ENCODE measurements around the gene BMP7. TPM values are rescaled to one million over a fixed set of nuclear protein-coding genes. Genes with fewer than 3 reads are reported as not detected.
"Not testable (repeated sequence)": the region's sequence is repeated elsewhere in the genome, so short reads cannot be mapped to it uniquely, and the experiment has no call there.

Gene BMP7
- total and polyA plus RNA-seq, 2 of the 8 experiments (the other 6 are each of a cell fraction or from before 2014, with no cell fraction given): 9.2 to 14.7 TPM

- no peak for TF ChIP-seq PHF8 (conservative IDR thresholded peaks at IDR 0.05; ENCODE audit: low read depth, low read length)
- TF ChIP-seq, protein P1, sequence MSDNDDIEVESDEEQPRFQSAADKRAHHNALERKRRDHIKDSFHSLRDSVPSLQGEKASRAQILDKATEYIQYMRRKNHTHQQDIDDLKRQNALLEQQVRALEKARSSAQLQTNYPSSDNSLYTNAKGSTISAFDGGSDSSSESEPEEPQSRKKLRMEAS (IDR thresholded peaks at IDR 0.05): no peak
- no peak for TF ChIP-seq BRCA1 (IDR thresholded peaks at IDR 0.05; ENCODE audit: low read depth, low read length)
- no peak for TF ChIP-seq SP2 (IDR thresholded peaks at IDR 0.05; ENCODE audit: low read length)
- no peak for TF ChIP-seq RFX5 (IDR thresholded peaks at IDR 0.05; ENCODE audit: borderline replicate concordance, low read depth, low read length)
- no peak for TF ChIP-seq NRF1 (IDR thresholded peaks at IDR 0.05; ENCODE audit: low read depth, low read length)
- no peak for TF ChIP-seq CHD2 (IDR thresholded peaks at IDR 0.05; ENCODE audit: low read length)
Measured at GRCh38 chr20:57240581-57241362, 25.7 kb downstream of the BMP7 start (continued).

GRCh38 chr20:57239725-57240124 lies 26.7 kb downstream of the BMP7 start:
- H3K23ac ChIP-seq (ENCODE audit: insufficient read length); FAIRE-seq; H3K4me2 ChIP-seq (ENCODE audit: insufficient read depth in 1 of 2, low read depth in 2 of 2, low read length in 2 of 2); POLR2A ChIA-PET (ENCODE audit: partially characterized antibody); H3K9ac ChIP-seq (replicated peaks in 1 of 4; ENCODE audit: extremely low read depth in 1 of 4, low read depth in 3 of 4, low read length in 3 of 4); H2BK120ac ChIP-seq (replicated peaks; ENCODE audit: low read depth, low read length); H3K4me3 ChIP-seq (ENCODE audit: extremely low read depth in 1 of 4, insufficient read depth in 2 of 4, low read depth in 3 of 4, low read length in 4 of 4); H3K79me2 ChIP-seq (ENCODE audit: control insufficient read depth in 1 of 2, insufficient read depth in 2 of 2, low read length in 2 of 2); H3K14ac ChIP-seq (ENCODE audit: insufficient read length); H4K20me1 ChIP-seq (replicated peaks in 1 of 2; ENCODE audit: control insufficient read depth in 1 of 2, insufficient read depth in 2 of 2, low read length in 2 of 2); H2BK15ac ChIP-seq (ENCODE audit: low read length); H3K27ac ChIP-seq (ENCODE audit: low read depth, low read length); H3K79me1 ChIP-seq (ENCODE audit: low read depth, low read length); DNase-seq (ENCODE audit: low read depth in 1 of 2, low spot score in 2 of 2); H3K4ac ChIP-seq (replicated peaks; ENCODE audit: insufficient read length, low read depth, low read length); H2BK5ac ChIP-seq (ENCODE audit: low read depth, low read length); H4K91ac ChIP-seq (replicated peaks; ENCODE audit: insufficient read length, low read length); H4K8ac ChIP-seq (ENCODE audit: extremely low read depth, insufficient read depth, low read length); H3K23me2 ChIP-seq (ENCODE audit: low read depth, low read length); H3K4me1 ChIP-seq (replicated peaks in 1 of 4; ENCODE audit: control insufficient read depth in 3 of 4, insufficient read depth in 4 of 4, low read length in 3 of 4); H2BK20ac ChIP-seq (ENCODE audit: low read length); H3K56ac ChIP-seq (replicated peaks; ENCODE audit: insufficient read length, low read depth, low read length); H3K36me3 ChIP-seq (ENCODE audit: control insufficient read depth in 2 of 4, insufficient read depth in 4 of 4, low read length in 3 of 4); H3K27me3 ChIP-seq (replicated peaks in 1 of 4; ENCODE audit: control insufficient read depth in 3 of 4, extremely low read depth in 1 of 4, insufficient read depth in 3 of 4, low read length in 3 of 4); H4K5ac ChIP-seq (ENCODE audit: insufficient read length, low read depth, low read length); H2BK12ac ChIP-seq (ENCODE audit: low read depth, low read length); H2AFZ ChIP-seq (ENCODE audit: low read length); H3K9me3 ChIP-seq (ENCODE audit: insufficient read depth in 2 of 2, low read depth in 1 of 2, low read length in 1 of 2); H2AK5ac ChIP-seq (ENCODE audit: low read depth, low read length); H3K18ac ChIP-seq (ENCODE audit: extremely low read depth, low read length): not testable (repeated sequence)
- 100% methylated on average over 1 of the region's 1 CpG; no CpG with 5 or more reads in 1 of the 2 experiments for WGBS, 2 experiments (ENCODE audit: extremely low coverage in 1 of 2, insufficient coverage in 1 of 2, insufficient read length in 1 of 2, insufficient replicate concordance in 2 of 2, low coverage in 1 of 2, low lambda C conversion rate in 2 of 2, missing lambda C conversion rate in 1 of 2)
- CTCF ChIA-PET (ENCODE audit: partially characterized antibody): interaction anchor here (1.3 kb wide), 1 partner anchor 90 kb away, joined by 3 read pairs; the partner anchor contains the start of gene SPO11

Measured in H1 (cell line).